Esophagus squamous epithelium (tissue), 5 donors: Measurements from ENCODE around the gene KSR2. TPM values are rescaled to one million over a fixed set of nuclear protein-coding genes. Genes with fewer than 3 reads are reported as not detected.

Experiments
- DNase-seq: peaks from one replicate; lab custom pipeline; 2025; lab: John Stamatoyannopoulos, UW
- H3K27ac ChIP-seq, 4 donors: fragments of 200-600 bp; sonication (generic); one replicate each; pipeline ENCODE4 v1.5.1; 2016 to 2019; ENCODE audit warnings: mild to moderate bottlenecking in 1 of 4
- H3K27me3 ChIP-seq, 4 donors: fragments of 200-600 bp; sonication (generic); 1 replicate in 3 of 4; 2 replicates in 1 of 4; pipeline versions ENCODE4 v1.5.1 to v1.6.0; 2017 to 2021; ENCODE audit warnings: antibody characterized with exemption in 1 of 4
- H3K36me3 ChIP-seq, 3 donors: fragments of 200-600 bp; sonication (generic); one replicate each; pipeline ENCODE4 v1.5.1; 2016 to 2019
- H3K4me1 ChIP-seq, 3 donors: fragments of 200-600 bp; sonication (generic); one replicate each; pipeline ENCODE4 v1.5.1; 2017 to 2019
- H3K4me3 ChIP-seq, 4 donors: fragments of 200-600 bp; sonication (generic); 1 replicate in 3 of 4; 2 replicates in 1 of 4; pipeline ENCODE4 v1.5.1; 2016 to 2019; ENCODE audit warnings: mild to moderate bottlenecking in 2 of 4, moderate library complexity in 1 of 4
- H3K9me3 ChIP-seq, 3 donors: fragments of 200-600 bp; sonication (generic); one replicate each; pipeline ENCODE4 v1.5.1; 2016 to 2019
- CTCF ChIP-seq, 6 experiments: fragments of 450-650 bp in 4 of 6; fragments of 200-600 bp in 2 of 6; sonication (generic) in 2 of 6; IDR thresholded peaks; one replicate each; pipeline ENCODE4 v1.5.1; 2016 to 2019; ENCODE audit warnings: antibody characterized with exemption in 6 of 6, mild to moderate bottlenecking in 4 of 6, moderate library complexity in 4 of 6
- POLR2A ChIP-seq, 4 donors: fragments of 450-650 bp; IDR thresholded peaks; one replicate each; pipeline ENCODE4 v1.6.1; 2017; ENCODE audit warnings: antibody characterized with exemption in 4 of 4, mild to moderate bottlenecking in 4 of 4, moderate library complexity in 3 of 4
- WGBS, 2 donors: methylation state at CpG; one replicate each; pipeline ENCODE4 v1.1.5; 2018; 5-methylcytosine and 5-hydroxymethylcytosine counted together
- intact Hi-C: fragments of 100-400 bp; cut with DNase I; formaldehyde crosslinking; loops from one replicate; pipeline ENCODE4 v1.15.0; 2022
- total RNA-seq, 4 donors: library from RNA; depleted of rRNA; stranded (reverse); fragments of >200 nt; gene quantifications; one replicate each; pipeline ENCODE4 v1.1.0, GENCODE V29; 2016
- donor health status: DM: yes; HTN: yes; CAD: no.

The KSR2 gene
- total RNA-seq, 4 donors from 2014 or later: under 0.01 to 0.13 (median 0.03) TPM

- H3K4me3 ChIP-seq: no peak overlapping the region
- 51 to 65% methylated on average over 5 of the region's 5 CpGs for WGBS, 2 donors
- DNase-seq: no peak
- intact Hi-C loops: no loop called here
- no peaks in the 10 kb centered on the region for H3K4me1 ChIP-seq
- no peak overlapping the region for H3K27ac ChIP-seq
- no peak for TF ChIP-seq CTCF (IDR thresholded peaks at IDR 0.05)
- TF ChIP-seq POLR2A (IDR thresholded peaks at IDR 0.05): no peak
- peaks cover 0 to 8% (median 0%) of the 10 kb centered on the region in 4 donors for H3K27me3 ChIP-seq
- H3K36me3 ChIP-seq: no peaks in the 10 kb centered on the region
- no peaks in the 10 kb centered on the region for H3K9me3 ChIP-seq
Measured at GRCh38 chr12:117540011-117540410, 428.8 kb downstream of the KSR2 start.

DNA sequence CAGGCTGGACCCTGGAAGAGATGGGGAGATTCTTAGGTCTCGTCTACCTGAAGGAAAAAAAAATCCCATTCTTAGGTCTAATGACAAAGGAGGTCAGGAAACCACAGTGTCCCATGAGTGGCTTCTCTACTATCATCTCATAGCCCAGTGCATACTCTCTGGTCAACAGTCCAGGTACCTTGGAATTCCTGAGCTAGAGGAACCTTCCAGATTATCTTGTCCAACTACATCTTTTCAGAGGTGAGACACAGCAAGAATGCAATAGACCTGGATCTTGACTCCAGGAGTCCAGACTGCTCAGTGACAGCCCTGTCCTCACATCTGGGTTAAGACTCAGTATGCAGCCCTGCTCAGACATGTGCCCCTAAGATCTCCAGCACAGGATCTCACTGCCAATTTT lies 429.9 kb downstream of the KSR2 start:
- H3K9me3 ChIP-seq: no peaks in the 10 kb centered on the region
- TF ChIP-seq POLR2A (IDR thresholded peaks at IDR 0.05): no peak
- H3K27me3 ChIP-seq: peaks cover 0 to 8% (median 0%) of the 10 kb centered on the region in 4 donors
- WGBS, 2 donors: 67 to 75% methylated on average over 1 of the region's 1 CpG
- no peak for DNase-seq
- intact Hi-C loops: no loop called here
- H3K4me3 ChIP-seq: no peak overlapping the region
- no peaks in the 10 kb centered on the region for H3K36me3 ChIP-seq
- H3K27ac ChIP-seq: no peak overlapping the region
- H3K4me1 ChIP-seq: no peaks in the 10 kb centered on the region

GRCh38 chr12:117538032-117538690 lies 430.6 kb downstream of the KSR2 start:
- Histone ChIP-seq H3K4me1 (no peaks in the 10 kb centered on the region), H3K4me3 (no peak overlapping the region), H3K36me3 (no peaks in the 10 kb centered on the region), H3K27ac (no peak overlapping the region), H3K9me3 (no peaks in the 10 kb centered on the region), H3K27me3 (peaks cover 0 to 8% (median 0%) of the 10 kb centered on the region in 4 donors)
- no peak for TF ChIP-seq CTCF (IDR thresholded peaks at IDR 0.05)
- TF ChIP-seq POLR2A (IDR thresholded peaks at IDR 0.05): no peak
- intact Hi-C loops: no loop called here
- WGBS, 2 donors: 61 to 82% methylated on average over 2 to 8 of the region's 8 CpGs
- no peak for DNase-seq

GRCh38 chr12:117533687-117534086 lies 435.1 kb downstream of the KSR2 start:
- WGBS, 2 donors: 45 to 73% methylated on average over 2 to 6 of the region's 6 CpGs

DNA sequence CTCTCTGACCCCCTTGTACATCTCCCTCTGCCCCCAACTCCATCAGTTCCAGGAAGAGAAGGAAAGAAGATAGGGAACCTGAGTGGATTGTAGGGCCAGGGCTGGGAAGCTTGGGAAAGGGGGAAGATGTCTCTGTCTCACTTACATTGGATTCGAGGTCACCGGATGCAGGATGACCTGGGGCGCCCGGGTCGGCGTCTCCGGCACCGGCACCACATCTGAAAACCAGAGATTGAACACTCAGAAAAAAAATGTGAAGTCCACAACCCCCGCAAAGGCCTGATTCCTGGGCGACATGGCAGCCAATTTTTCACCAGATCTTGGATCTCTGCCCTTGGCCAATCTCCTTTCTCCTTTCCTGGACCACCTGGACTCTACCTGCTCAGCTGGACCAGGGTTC lies 438.0 kb downstream of the KSR2 start:
- DNase-seq: no peak
- Histone ChIP-seq H3K27me3 (peaks cover 0 to 37% (median 0%) of the 10 kb centered on the region in 4 donors), H3K9me3 (no peaks in the 10 kb centered on the region), H3K36me3 (no peaks in the 10 kb centered on the region), H3K27ac (no peak overlapping the region), H3K4me3 (no peak overlapping the region), H3K4me1 (no peaks in the 10 kb centered on the region)
- TF ChIP-seq POLR2A (IDR thresholded peaks at IDR 0.05) (no peak), CTCF (IDR thresholded peaks at IDR 0.05) (no peak)
- intact Hi-C loops: no loop called here
- 93 to 94% methylated on average over 3 to 10 of the region's 10 CpGs for WGBS, 2 donors

More at GRCh38 chr12:117533687-117534086, 435.1 kb downstream of the KSR2 start:
- Histone ChIP-seq H3K4me3 (no peak overlapping the region), H3K36me3 (no peaks in the 10 kb centered on the region), H3K9me3 (no peaks in the 10 kb centered on the region), H3K27ac (no peak overlapping the region), H3K27me3 (peaks cover 0 to 18% (median 0%) of the 10 kb centered on the region in 4 donors), H3K4me1 (no peaks in the 10 kb centered on the region)
- no peak for DNase-seq
- intact Hi-C loops: no loop called here
- TF ChIP-seq POLR2A (IDR thresholded peaks at IDR 0.05) (no peak), CTCF (IDR thresholded peaks at IDR 0.05) (no peak)
